Activated effector memory CD4-positive, alpha-beta T cell treated with Interleukin-2 at 50 U/mL for 16 hours (primary cell): ENCODE results near the gene TAAR9.
A peak's percentile ranks its signal among the peaks of the same experiment; 100 is the strongest.
"Not testable (repeated sequence)": the region's sequence is repeated elsewhere in the genome, so short reads cannot be mapped to it uniquely, and the experiment has no call there.

Experiments used
- DNase-seq: peaks from one replicate; pipeline ENCODE4 v3.0.0-alpha.2; 2020

TAAR9 gene

DNA sequence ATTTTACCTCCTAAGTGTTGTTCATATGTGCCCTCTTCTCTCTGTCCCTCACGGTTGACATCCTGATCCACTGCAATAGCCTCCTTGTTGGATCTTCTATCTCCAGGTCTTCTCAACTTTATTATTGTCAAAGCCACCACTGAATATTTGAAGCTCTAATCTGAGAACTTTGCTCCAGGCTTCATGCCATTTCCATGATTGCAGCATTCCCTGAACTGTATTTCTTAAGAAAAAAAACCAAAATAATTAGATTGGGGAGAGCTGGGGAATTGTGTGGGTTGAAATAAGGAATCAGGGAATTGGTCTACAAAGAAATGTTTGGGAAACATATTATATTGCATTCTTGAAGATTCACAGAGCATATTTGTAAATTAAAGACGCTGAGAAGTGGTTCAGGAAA is 22.7 kb upstream of the TAAR9 start:
- no peak for DNase-seq

DNA sequence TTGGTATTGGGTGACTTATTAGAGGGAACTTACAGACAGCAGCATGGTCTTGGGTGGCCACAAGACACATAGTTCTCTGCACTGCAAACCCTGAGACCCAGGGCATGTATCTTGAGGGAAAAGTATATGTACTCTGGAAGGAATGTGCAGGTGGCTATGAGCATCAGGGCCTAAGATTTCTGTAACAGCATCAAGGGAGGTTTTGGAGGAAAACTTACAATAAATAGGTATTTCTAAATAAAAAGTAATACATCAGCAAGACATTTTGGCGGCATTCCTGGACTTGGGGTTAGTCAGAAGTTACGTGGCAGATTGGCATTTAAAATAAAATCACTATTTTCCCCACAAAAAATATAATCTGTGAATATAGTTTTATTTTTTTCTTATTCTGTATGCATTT is 17.1 kb upstream of the TAAR9 start:
- DNase-seq, result no peak

DNA sequence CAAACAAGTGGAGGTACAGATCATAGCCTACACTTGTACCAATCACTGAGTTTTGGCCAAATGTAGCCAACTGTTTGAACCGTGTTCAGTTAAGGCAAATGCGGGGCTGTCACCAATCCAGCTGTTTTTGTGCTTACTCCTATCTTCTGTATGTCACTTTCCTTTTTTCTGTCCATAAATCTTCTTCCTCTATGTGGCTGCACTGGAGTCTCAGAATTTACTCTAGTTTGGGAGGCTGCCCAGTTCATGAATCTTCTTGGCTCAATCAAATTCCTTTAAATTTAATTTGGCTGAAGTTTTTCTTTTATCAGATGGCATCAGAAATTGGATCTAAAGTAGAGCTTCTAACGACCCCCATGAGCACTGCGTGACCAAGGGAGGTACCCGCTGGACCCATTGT is 13.4 kb upstream of the TAAR9 start:
- DNase-seq, result no peak

DNA sequence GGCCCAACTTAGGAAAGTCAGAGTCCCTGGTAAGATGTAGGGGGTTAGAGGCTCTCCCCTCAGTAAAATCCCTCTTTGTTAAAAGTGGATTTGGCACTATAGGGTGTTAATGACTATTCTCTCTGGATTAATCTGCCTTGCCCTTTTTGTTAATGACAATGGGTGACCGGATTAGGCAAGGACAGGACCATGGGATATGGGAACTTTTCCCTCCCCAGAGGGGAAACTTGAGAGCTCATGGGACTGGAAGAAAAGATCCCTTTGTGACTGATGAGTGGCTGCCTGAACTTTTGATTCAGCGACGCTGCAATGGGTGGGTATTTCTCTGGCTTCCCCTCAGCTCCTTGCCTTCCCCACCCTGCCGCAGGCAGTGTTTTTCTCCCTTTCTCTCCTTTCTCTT is 12.2 kb upstream of the TAAR9 start:
- no peak for DNase-seq

DNA sequence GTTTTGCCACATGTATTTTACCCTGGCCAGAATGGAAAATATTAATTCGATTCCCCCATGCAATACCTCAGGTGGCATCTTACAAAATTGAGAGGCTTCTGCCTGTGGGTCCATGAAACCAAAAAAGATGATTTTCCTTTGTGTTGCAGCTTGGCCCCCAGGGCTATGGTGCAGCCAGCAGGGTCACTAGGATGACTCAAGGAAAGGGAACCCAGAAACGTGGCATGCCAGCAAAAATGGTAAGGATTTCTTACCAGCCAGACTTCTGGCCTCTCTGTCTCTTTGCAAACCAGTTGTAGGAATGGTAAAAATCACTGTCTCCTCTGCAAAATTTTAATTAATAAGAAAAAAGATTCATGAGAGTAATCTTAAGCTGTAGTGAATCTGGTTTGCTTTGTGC is 11.6 kb upstream of the TAAR9 start:
- DNase-seq, result no peak

DNA sequence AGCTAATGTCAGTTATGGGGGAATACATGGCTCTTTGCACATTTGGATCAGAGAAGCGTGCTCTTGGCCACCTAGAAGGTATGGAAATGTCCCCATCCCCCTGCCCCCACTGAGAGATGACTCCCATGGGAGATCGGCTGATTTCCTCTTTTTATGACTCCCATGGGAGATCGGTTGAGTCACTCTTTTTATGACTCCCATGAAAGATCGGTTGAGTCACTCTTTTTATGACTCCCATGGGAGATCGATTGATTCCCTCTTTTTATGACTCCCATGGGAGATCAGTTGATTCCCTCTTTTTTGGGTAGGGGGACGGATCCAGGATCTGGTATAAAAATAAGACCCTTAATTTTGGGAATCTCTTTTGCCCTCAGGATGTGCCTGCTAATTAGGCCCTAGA is 10.3 kb upstream of the TAAR9 start:
- DNase-seq, result no peak

DNA sequence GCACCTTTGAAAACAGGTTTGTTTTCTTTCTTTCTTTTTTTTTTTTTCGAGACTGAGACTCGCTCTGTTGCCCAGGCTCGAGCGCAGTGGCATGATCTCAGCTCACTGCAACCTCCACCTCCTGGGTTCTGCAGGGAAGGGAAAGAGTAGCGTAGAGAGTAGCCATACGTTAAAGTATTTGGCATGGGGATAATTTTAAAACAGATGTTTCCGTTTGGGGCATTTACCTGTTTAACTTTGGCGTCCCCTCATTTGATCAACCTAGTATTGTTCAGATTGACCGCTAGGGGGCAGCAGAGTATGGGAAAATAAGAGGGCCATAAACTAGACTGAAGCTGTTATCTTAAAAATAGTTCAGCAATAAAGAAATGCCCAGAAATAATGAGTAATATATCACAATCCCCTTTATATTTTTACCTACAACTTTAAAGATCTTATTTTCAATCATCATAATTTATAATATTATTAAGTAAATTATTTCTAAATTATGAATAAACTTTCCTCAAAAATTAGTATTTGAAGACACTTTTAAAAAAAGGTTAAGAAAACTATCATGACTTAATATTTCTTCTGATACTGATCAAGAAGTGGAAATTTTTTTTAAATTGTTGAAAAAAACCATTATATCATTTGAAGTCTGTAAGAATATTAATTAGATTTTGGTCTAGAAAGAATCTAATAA is 7.6 kb upstream of the TAAR9 start:
- DNase-seq, result peak; percentile 15

DNA sequence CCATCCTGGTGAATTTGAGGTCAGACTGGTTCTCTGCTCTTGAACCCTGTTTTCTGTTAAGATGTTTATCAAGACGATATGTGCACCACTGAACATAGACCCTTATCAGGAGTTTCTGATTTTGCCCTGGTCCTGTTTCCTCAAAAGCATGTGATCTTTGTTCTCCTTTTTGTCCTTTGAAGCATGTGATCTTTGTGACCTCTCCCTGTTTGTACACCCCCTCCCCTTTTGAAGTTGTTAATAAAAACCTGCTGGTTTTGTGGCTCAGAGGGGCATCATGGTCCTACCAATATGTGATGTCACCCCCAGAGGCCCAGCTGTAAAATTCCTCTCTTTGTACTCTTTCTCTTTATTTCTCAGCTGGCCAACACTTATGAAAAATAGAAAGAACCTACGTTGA is 3.5 kb upstream of the TAAR9 start:
- not testable (repeated sequence) for DNase-seq

DNA sequence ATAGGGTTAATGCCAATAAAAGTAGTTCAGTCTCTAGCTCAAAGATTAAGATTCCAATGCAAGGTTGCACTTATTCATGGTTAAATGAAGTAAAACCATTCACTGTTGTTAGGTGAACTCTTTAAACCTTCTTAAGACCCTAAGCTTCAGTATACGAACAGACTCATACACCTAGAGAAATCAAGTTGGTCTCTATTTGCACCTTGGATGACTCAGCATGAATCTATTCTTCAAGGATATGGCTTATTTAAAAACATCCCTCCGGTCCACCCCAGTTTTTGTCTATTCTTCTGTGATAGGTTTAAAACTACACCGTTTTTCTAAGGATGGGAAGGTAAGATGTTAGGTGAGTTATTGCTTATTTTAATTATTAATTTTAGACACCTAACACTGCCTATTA is 932 bp upstream of the TAAR9 start:
- no peak for DNase-seq

DNA sequence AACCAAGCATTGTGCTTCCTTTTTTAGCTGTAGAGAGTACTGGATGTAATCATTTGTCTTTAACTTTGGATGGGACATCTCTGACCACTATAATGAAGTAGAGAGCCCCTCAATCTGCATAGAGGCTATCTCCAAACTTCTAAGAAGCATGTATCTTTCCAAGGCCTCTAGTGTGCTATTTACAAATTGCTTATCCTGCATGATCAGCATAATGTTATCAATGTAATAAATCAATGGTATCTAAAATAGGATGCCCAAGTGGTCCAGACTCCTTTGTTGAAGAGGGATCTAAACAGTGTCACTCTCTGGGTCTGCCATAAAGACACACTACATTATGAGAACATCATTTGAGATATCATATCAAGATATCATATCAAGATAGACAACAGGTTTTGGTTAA is 6.7 kb downstream of the TAAR9 start:
- DNase-seq, result no peak

DNA sequence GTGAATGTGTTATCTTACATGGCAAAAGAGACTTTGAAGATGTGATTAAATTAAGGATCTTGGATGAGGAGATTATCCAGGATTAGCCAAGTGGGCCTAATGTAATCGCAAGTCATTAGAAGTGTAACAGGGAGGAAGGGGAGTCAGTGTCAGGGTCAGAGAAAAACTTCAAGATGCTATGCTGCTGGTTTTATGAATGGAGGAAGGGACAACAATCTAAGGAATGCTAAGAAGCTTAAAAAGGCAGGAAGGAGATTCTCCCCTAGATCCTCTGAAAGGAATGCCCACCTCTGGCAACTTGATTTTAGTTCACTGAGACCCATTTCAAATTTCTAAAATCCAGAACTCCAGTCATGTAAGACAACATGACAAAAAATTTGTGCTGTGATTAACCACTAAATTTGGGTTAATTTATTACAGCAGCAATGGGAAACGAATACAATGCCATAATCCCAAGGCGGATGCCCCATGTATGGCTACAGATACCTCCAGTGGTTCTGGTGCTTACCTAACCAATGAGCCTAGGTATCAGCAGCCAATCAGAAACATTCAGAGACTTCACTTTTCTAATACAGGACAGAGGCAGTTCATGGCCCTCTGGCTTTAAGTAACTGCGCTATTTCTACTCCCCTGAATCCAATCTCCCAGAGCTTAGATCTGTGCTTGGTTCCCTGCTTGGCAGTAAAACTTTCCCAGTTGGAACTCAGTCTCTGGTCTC is 10.8 kb downstream of the TAAR9 start:
- no peak for DNase-seq

DNA sequence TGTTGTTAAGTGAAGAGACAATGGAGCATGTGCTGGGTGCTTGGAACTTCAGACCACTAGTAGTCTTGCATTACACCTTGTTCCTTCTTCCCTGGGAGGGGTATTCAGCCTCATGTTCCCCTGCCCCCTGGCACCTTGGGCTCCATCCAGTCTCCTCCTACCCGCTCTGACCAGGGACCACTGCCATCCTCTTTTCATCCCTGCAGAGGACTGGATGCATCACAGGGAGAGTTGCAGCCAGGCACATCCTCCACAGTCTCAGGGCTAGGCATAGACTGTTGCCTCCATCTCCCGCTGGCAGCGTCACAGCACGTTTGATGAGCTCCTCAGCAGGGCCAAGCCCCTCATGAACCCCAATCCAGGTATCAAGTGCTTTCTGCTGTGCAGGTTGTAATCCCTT is 13.1 kb downstream of the TAAR9 start:
- no peak for DNase-seq

DNA sequence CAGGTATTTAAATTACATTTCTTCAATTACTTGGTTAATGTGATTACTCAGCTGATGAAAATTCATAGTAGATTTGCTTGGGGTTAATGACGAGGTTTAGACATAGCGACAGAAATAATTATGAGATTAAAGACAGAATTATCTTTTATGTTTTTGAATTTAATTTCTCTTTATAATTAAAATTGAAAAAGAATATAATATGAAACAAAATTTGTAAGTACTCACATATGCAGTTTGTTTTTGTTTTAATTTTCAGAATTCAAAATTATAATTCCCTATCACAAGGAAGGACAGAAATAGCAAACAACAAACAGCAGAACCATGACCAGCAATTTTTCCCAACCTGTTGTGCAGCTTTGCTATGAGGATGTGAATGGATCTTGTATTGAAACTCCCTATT is 14.3 kb downstream of the TAAR9 start, which contains the start of gene TAAR8:
Gene TAAR8, plus strand, starts transcription at position 301 of the 400 bp plus-strand sequence. Its CDS starts 21 bp downstream, at position 322.
- DNase-seq, result no peak

DNA sequence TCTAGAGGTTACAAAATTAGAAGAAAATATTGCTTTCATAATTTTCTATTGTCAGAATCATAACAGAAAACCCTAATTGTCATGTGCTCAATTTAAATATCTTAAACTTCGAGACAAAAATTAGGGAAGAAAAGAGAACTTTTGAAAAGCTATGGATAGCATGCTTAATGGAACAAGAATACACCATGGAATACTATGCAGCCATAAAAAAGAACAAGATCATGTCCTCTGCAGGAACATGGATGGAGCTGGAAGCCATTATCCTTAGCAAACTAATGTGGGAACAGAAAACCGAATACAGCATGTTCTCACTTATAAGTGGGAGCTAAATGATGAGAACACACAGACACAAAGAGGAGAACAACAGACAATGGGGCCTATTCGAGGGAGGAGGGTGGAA is 22.0 kb downstream of the TAAR9 start:
- DNase-seq, result not testable (repeated sequence)

DNA sequence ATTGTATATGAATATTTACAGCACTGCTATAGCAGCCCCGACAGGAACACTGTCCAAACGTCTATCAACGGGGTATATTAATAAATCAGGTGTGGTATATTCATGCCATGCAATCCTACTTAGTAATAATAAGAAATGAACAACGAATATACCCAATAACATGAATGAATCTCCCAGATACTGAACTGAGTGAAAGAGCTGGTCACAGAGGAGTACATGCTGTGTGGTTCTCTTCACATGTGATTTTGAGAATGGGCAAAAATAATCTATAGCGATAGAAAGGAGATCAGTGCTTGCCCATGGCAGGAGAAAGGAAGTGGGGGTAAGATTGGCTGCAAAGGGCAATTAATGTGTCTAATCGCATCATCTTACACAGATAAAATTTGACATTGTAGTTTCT is 28.3 kb downstream of the TAAR9 start:
- no peak for DNase-seq

DNA sequence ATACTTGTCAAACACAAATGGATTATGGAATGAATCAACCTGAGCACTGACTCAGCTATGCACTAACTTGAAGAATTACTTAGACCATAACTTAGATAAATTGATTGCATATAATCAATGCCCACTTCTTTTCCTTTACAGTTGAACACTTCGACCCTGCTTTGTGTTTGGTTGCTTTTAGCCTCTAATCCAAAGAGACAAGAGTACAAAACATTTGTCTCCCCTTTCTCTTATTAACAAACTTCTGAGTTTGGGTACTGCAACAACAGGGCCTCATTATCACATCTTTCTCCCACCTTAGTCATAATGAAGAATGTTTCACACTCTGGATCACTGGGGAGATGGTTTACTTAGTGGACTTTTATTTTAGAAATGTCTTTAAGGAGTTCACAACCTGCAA is 29.5 kb downstream of the TAAR9 start:
- no peak for DNase-seq

DNA sequence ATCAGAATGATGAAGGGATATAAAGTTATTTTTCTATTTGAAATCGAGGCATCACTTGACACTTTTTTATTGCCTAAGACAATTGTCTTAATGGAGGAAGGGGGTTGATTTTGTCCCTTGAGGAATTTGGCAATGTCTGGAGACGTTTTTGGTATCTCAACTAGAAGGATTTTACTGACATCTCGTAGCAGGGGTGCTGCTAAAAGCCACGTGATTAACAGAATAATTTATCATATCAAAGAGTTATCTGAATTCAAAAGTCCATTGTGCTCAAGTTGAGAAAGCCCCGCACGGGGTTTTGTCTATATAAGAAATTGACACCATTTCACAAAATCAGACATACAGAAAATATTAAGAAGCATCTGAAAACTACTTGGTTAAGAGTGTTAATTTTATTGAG is 30.5 kb downstream of the TAAR9 start:
- DNase-seq, result no peak

DNA sequence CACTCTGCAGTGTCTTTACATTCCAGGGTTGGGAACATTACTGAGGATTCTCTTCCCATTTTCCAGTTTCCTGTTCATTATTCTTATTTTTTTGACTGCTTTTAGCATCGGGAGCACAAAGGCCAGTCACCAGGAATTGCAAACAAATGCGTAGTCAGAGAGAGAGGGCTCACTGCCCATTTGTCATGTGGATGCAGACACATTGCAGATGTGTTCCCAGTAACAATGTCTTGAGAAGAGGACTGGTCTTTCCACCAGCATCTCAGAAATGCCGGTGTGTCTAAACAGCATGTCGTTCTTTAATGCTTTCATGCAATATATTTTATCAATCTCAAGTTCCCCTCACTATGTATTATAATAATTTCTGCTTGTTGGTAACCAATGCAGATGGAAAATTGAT is 31.1 kb downstream of the TAAR9 start:
- DNase-seq, result no peak

DNA sequence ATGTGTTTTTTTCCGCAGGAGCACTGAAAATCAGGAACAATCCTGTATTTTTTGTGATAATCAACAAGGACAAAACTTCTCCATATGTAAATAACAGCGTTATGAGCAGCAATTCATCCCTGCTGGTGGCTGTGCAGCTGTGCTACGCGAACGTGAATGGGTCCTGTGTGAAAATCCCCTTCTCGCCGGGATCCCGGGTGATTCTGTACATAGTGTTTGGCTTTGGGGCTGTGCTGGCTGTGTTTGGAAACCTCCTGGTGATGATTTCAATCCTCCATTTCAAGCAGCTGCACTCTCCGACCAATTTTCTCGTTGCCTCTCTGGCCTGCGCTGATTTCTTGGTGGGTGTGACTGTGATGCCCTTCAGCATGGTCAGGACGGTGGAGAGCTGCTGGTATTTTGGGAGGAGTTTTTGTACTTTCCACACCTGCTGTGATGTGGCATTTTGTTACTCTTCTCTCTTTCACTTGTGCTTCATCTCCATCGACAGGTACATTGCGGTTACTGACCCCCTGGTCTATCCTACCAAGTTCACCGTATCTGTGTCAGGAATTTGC is 32.2 kb downstream of the TAAR9 start, which contains the start of gene TAAR6:
Gene TAAR6, plus strand, starts transcription at position 102 of the 557 bp plus-strand sequence. Its CDS starts 0 bp downstream, at position 102.
- DNase-seq, result no peak

DNA sequence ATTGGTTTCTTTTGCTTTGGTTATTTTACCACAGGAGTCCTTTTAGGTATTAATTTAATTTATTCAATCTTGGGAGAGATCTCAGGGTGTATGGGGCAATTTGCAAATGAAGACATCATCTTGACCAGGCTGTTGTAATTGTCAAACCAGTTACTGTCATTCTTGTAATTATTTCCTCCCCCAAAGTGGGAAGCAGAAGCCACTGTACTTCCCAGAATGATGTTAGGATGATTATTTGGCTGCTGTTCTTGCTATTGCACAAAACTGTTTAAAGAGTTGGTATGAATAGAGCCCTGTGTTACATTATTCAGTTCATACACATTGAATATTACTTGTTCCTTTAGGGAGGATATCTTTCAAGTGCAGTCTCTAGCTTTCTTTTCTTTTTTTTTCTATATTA is 33.7 kb downstream of the TAAR9 start:
- DNase-seq, result no peak

DNA sequence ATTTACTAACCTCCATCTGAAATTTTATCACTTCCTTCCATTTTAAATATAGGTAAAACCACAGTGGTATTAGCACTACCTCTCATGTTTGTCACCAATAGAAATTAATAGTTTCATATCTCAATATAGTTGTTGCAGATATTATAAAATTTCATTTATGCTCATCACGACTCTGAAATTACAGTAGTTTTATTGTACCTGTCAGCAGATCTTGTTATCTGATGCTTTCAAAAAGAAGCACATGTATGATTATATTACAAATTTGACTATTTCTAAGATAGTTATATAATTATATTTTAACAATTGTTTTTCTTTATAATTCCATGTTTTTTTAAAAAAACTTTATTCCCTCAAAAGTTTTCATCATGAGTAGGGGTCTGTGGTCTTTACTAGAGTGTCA is 46.6 kb downstream of the TAAR9 start:
- no peak for DNase-seq

DNA sequence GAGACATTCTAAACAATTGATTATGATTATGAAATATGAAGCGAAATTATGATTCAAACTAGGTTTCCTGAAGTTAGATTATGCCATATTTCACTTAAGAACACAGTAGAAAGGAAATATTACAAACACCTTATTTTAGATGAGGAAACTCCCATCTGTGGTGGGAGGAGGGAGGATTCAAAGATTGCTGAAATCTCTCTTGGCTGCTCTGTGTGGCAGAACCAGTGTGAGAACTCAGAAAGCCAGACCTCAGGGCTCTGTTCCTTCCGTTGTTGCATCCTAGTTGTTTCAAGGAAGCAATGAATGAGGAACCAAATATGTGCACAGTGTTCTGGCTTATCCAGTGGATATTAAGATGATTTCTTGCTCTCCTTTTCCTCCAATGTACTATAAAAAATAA is 49.3 kb downstream of the TAAR9 start:
- no peak for DNase-seq
